Measurements from ENCODE around the gene RFX4. TPM values are rescaled to one million over a fixed set of nuclear protein-coding genes. Genes with fewer than 3 reads are reported as not detected.
"Not testable (repeated sequence)": the region's sequence is repeated elsewhere in the genome, so short reads cannot be mapped to it uniquely, and the experiment has no call there.

The RFX4 gene
- total and polyA plus RNA-seq, 8 donors: 0.05 to 0.51 (median 0.12) TPM; not detected in 1

DNA sequence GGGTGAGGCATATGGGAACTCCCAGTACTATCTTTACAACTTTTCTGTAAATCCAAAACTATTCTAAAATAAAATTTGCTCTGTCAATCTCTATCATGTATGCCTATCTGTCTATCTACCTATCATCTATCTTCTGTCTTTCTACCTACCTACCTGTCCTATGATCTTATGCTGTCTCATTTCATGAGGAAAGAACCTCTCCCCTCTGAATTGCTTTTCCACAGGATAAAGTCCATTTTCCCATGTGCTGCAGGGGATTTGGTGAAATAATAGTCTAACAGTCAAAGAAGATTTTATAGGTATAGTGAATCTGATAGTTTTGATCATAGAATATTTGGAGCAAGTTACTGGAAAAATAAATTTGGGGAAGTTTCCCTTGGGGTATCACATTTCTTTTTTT lies 104.9 kb downstream of the RFX4 start:
- DNase-seq: no peak
- Histone ChIP-seq H3K36me3 (no peaks in the 10 kb centered on the region), H3K27me3 (no peaks in the 10 kb centered on the region), H3K4me3 (no peak overlapping the region), H3K27ac (no peak overlapping the region), H3K4me1 (no peaks in the 10 kb centered on the region), H3K9me3 (no peaks in the 10 kb centered on the region)
- TF ChIP-seq CTCF (IDR thresholded peaks at IDR 0.05): no peak
- FAIRE-seq: no peak
- ATAC-seq: no peak
- intact Hi-C loops (cut with DNase I): no loop called here

- intact Hi-C loops (cut with DNase I): no loop called here
- Histone ChIP-seq H3K27me3 (no peaks in the 10 kb centered on the region), H3K4me1 (no peaks in the 10 kb centered on the region), H3K36me3 (no peaks in the 10 kb centered on the region), H3K4me3 (no peak overlapping the region), H3K27ac (no peak overlapping the region), H3K9me3 (no peaks in the 10 kb centered on the region)
- ATAC-seq (no peak), FAIRE-seq (no peak), DNase-seq (no peak)
- 87 to 88% methylated on average over 3 of the region's 3 CpGs for WGBS, 2 donors
- TF ChIP-seq CTCF (IDR thresholded peaks at IDR 0.05): no peak
Measured at GRCh38 chr12:106690569-106691305, 107.9 kb downstream of the RFX4 start.

GRCh38 chr12:106692033-106692432 lies 109.2 kb downstream of the RFX4 start:
- H3K9me3 ChIP-seq; H3K4me3 ChIP-seq; FAIRE-seq; H3K4me1 ChIP-seq; H3K36me3 ChIP-seq; H3K27me3 ChIP-seq; DNase-seq; intact Hi-C loops (cut with DNase I); H3K27ac ChIP-seq; ATAC-seq: not testable (repeated sequence)
- WGBS, 2 donors: 75 to 77% methylated on average over 6 of the region's 6 CpGs

- FAIRE-seq (no peak), DNase-seq (no peak), ATAC-seq (no peak)
- intact Hi-C loops (cut with DNase I): no loop called here
- Histone ChIP-seq H3K27me3 (no peaks in the 10 kb centered on the region), H3K36me3 (no peaks in the 10 kb centered on the region), H3K4me3 (no peak overlapping the region), H3K27ac (no peak overlapping the region), H3K9me3 (no peaks in the 10 kb centered on the region), H3K4me1 (no peaks in the 10 kb centered on the region)
- 69 to 83% methylated on average over 6 of the region's 6 CpGs for WGBS, 2 donors
- TF ChIP-seq CTCF (IDR thresholded peaks at IDR 0.05): no peak
Measured at GRCh38 chr12:106692896-106693820, 110.4 kb downstream of the RFX4 start.

DNA sequence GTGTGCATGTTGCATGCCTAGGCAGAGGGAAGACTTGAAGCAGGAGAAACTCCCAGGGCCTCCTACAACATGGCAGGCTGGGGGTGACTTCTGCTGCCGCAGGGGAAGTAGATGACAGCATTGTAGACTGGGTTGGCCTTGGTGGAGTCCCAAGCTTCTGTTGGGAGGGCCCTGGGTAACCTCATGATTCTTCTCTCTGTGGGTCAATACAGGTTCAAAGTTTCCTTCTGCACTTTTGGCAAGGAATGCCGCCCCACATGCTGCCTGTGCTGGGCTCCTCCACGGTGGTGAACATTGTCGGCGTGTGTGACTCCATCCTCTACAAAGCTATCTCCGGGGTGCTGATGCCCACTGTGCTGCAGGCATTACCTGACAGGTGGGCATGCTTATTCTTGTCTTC lies 113.3 kb downstream of the RFX4 start:
- TF ChIP-seq CTCF (IDR thresholded peaks at IDR 0.05): no peak
- H3K9me3 ChIP-seq: no peaks in the 10 kb centered on the region
- no peaks in the 10 kb centered on the region for H3K27me3 ChIP-seq
- ATAC-seq (no peak), DNase-seq (no peak), FAIRE-seq (no peak)
- no peak overlapping the region for H3K27ac ChIP-seq
- H3K4me3 ChIP-seq: no peak overlapping the region
- H3K36me3 ChIP-seq: no peaks in the 10 kb centered on the region
- intact Hi-C loops (cut with DNase I): no loop called here
- H3K4me1 ChIP-seq: no peaks in the 10 kb centered on the region
- 71% methylated on average over 6 of the region's 6 CpGs for WGBS, 2 donors

Measured in pancreas (tissue), 10 donors.